Kidney (tissue), 22 donors: ENCODE results near the gene OR5P2. TPM values are rescaled to one million over a fixed set of nuclear protein-coding genes. Genes with fewer than 3 reads are reported as not detected.

ENCODE experiments used
- DNase-seq, 5 donors: peaks; one replicate each; pipeline ENCODE4 v3.0.0-alpha.2; 2013 to 2020
- FAIRE-seq: peaks from 2 replicates; lab custom pipeline; 2012; peaks lifted over from hg19 to GRCh38; lab: Jason Lieb, UNC
- H3K27ac ChIP-seq, 2 donors: one replicate each; pipeline ENCODE4 v1.7.0; 2013; ENCODE audit warnings: low read depth in 2 of 2, low read length in 2 of 2, inconsistent platforms in 1 of 2
- H3K27me3 ChIP-seq: one replicate; pipeline ENCODE4 v1.7.1; 2013; ENCODE audit warnings: low read length, inconsistent platforms; ENCODE audit not compliant: control insufficient read depth, insufficient read depth
- H3K36me3 ChIP-seq, 3 donors: one replicate each; pipeline versions ENCODE4 v1.7.0 to v1.7.1; 2013; ENCODE audit warnings: low read length in 3 of 3, control low read depth in 1 of 3, inconsistent platforms in 1 of 3; ENCODE audit not compliant: insufficient read depth in 3 of 3, control insufficient read depth in 2 of 3
- H3K4me1 ChIP-seq, 3 donors: one replicate each; pipeline versions ENCODE4 v1.7.0 to v1.7.1; 2013; ENCODE audit warnings: low read length in 3 of 3, inconsistent platforms in 1 of 3, low read depth in 1 of 3; ENCODE audit not compliant: control insufficient read depth in 2 of 3, insufficient read depth in 2 of 3
- H3K4me3 ChIP-seq, 3 donors: one replicate each; pipeline versions ENCODE4 v1.7.0 to v1.8.1; 2013; ENCODE audit warnings: low read length in 3 of 3, control low read depth in 1 of 3, inconsistent platforms in 1 of 3
- H3K9ac ChIP-seq, 3 donors: one replicate each; pipeline versions ENCODE4 v1.7.0 to v1.7.1; 2013; ENCODE audit warnings: low read length in 3 of 3, control low read depth in 1 of 3, inconsistent platforms in 1 of 3
- H3K9me3 ChIP-seq, 3 donors: one replicate each; pipeline versions ENCODE4 v1.7.0 to v1.7.1; 2013; ENCODE audit warnings: low read length in 3 of 3, control low read depth in 1 of 3, inconsistent platforms in 1 of 3; ENCODE audit not compliant: control insufficient read depth in 2 of 3, insufficient read depth in 1 of 3
- intact Hi-C: fragments of 100-400 bp; cut with DNase I; formaldehyde crosslinking; loops from one replicate; pipeline ENCODE4 v1.11.1; 2022
- long read RNA-seq, 10 donors: library from polyadenylated mRNA in 1 of 10; unstranded in 1 of 10; transcript quantifications; one replicate each; pipeline ENCODE4 v2.0.0 and lab custom pipeline, GENCODE V29; 2021 to 2026
- polyA plus RNA-seq: library from polyadenylated mRNA; stranded (reverse); fragments of 350-450 nt; fragmentation: Illumina TruSeq; extraction: RNeasy Lipid Tissue Mini Kit (QIAGEN cat#74804); gene quantifications from one replicate; pipeline ENCODE4 v1.2.3, GENCODE V29; 2014; ENCODE audit warnings: low read depth, low replicate concordance; ENCODE audit not compliant: insufficient read depth
- total RNA-seq: library from RNA; stranded (reverse); fragmentation: NEBNext Ultra II Directional; extraction: Animal tissue kit (Norgen Biotek cat#: 25700); gene quantifications from one replicate; pipeline ENCODE4 v1.2.1, GENCODE V29; 2021
- TF ChIP-seq, protein P1 (sequence below): IDR thresholded peaks from 3 replicates; pipeline ENCODE4 v1.5.1; 2012; ENCODE audit warnings: mild to moderate bottlenecking, moderate library complexity, borderline replicate concordance; ENCODE audit not compliant: insufficient read depth; ENCODE audit errors: extremely low read depth
- donor health status: control.
- donor health status: control.
- donor health status: control.
- donor health status: control.
- donor health status: control.
- donor health status: DM: yes; HTN: yes; CAD: no.
- donor health status: Normal renal cell carcinoma (clear cell type).

The OR5P2 gene, protein sequence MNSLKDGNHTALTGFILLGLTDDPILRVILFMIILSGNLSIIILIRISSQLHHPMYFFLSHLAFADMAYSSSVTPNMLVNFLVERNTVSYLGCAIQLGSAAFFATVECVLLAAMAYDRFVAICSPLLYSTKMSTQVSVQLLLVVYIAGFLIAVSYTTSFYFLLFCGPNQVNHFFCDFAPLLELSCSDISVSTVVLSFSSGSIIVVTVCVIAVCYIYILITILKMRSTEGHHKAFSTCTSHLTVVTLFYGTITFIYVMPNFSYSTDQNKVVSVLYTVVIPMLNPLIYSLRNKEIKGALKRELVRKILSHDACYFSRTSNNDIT
- total RNA-seq (0.25 TPM), polyA plus RNA-seq (not detected)
- long read RNA-seq, donor 1, result 0 reads
- long read RNA-seq, donor 2, result 0 reads
- long read RNA-seq, donor 3, result 0 reads
- long read RNA-seq, donor 4, result 0 reads
- long read RNA-seq, donor 5, result 0 reads
- long read RNA-seq, donor 6, result 0 reads
- long read RNA-seq, donor 7, result 0 reads
- long read RNA-seq, donor 8, result 0 reads
- long read RNA-seq, donor 9, result 0 reads
- long read RNA-seq, donor 10, result 0 reads

DNA sequence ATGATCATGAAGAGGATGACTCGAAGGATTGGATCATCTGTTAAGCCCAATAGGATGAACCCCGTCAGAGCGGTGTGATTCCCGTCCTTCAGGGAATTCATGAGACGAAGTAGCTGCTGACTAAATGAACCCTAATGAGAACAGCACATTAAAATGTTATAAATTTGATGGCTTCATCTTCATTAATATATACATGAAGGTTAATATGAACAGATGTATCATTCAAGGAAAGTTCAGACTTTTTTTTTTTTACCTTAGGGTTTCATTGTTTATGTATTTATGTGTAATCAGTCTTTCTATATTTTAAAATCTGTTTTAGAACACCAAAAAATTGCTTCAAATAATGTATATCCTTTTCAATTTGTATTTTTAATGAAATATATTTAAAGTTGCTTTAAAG is at the start of gene OR5P2:
Gene OR5P2, minus strand, starts transcription at position 101 of the 400 bp plus-strand sequence. Its CDS starts 0 bp downstream, at position 101.
- DNase-seq (no peak), FAIRE-seq (peak; percentile 59)
- no peak within 1 kb of the TSS for H3K9ac ChIP-seq
- no peaks in the 10 kb centered on the region for H3K27me3 ChIP-seq
- no peaks in the 10 kb centered on the region for H3K36me3 ChIP-seq
- no peak within 1 kb of the TSS for H3K4me3 ChIP-seq
- H3K4me1 ChIP-seq, result no peaks in the 10 kb centered on the region
- peaks cover 0 to 2% (median 0%) of the 10 kb centered on the region in 3 donors for H3K9me3 ChIP-seq
- no peak within 1 kb of the TSS for H3K27ac ChIP-seq
- intact Hi-C loops, result no loop called here
- TF ChIP-seq, protein P1, sequence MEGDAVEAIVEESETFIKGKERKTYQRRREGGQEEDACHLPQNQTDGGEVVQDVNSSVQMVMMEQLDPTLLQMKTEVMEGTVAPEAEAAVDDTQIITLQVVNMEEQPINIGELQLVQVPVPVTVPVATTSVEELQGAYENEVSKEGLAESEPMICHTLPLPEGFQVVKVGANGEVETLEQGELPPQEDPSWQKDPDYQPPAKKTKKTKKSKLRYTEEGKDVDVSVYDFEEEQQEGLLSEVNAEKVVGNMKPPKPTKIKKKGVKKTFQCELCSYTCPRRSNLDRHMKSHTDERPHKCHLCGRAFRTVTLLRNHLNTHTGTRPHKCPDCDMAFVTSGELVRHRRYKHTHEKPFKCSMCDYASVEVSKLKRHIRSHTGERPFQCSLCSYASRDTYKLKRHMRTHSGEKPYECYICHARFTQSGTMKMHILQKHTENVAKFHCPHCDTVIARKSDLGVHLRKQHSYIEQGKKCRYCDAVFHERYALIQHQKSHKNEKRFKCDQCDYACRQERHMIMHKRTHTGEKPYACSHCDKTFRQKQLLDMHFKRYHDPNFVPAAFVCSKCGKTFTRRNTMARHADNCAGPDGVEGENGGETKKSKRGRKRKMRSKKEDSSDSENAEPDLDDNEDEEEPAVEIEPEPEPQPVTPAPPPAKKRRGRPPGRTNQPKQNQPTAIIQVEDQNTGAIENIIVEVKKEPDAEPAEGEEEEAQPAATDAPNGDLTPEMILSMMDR, result no peak

DNA sequence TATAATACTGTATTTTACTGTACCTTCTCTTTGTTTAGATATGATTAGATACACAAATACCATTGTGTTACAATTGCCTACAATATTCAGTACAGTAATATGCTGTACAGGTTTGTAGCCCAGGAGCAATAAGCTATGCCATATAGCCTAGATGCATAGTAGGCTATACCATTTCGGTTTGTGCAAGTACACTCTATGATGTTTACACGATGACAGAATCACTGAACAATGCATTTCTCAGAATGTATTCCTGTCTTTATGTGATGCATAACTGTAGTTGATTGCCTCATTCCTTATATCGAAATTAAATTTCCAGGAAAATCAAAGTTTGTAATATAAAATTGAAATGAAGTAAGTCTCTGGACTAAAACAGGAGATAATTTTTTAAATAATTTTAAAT is 49.3 kb upstream of the OR5P2 start:
- TF ChIP-seq, protein P1, result no peak
- intact Hi-C loops, result no loop called here
- Histone ChIP-seq H3K27me3 (no peaks in the 10 kb centered on the region), H3K4me1 (no peaks in the 10 kb centered on the region), H3K36me3 (no peaks in the 10 kb centered on the region), H3K4me3 (no peak overlapping the region), H3K9me3 (no peaks in the 10 kb centered on the region), H3K27ac (no peak overlapping the region), H3K9ac (no peak overlapping the region)
- DNase-seq (no peak), FAIRE-seq (no peak)

DNA sequence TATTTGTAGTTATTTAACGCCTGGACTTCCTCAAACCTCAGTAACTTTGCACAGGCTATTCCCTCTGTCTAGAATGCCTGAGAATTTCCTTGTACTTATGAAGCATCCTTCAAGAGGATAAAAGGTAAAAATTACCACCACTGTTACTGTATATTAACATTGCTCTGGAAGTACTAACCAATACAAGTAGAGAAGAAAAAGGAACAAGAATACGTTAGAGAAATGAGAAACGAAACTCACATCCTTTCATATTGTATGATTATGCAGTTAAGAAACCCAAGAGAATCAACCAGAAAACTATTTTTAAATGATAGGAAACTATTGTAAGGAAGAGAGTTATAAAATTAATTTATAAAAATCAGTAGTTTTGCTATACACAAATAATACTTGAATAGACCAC is 48.2 kb upstream of the OR5P2 start:
- H3K27me3 ChIP-seq, result no peaks in the 10 kb centered on the region
- H3K9ac ChIP-seq, result no peak overlapping the region
- no peaks in the 10 kb centered on the region for H3K4me1 ChIP-seq
- no peaks in the 10 kb centered on the region for H3K36me3 ChIP-seq
- DNase-seq, result no peak
- H3K4me3 ChIP-seq, result no peak overlapping the region
- H3K9me3 ChIP-seq, result no peaks in the 10 kb centered on the region
- no peak for FAIRE-seq
- no peak overlapping the region for H3K27ac ChIP-seq
- intact Hi-C loops, result no loop called here
- TF ChIP-seq, protein P1, result no peak
